HCT116 (cell line): ENCODE results near the gene KCNK6. TPM values are rescaled to one million over a fixed set of nuclear protein-coding genes. Genes with fewer than 3 reads are reported as not detected.
"Not testable (repeated sequence)": the region's sequence is repeated elsewhere in the genome, so short reads cannot be mapped to it uniquely, and the experiment has no call there.

ENCODE experiments used
- ATAC-seq: fragments of 200-7000 bp; cut with Tn5 transposase; 2 replicates; pipeline ENCODE4 v1.9.1; 2020; ENCODE audit warnings: mild to moderate bottlenecking, moderate library complexity
- BruUV-seq: library from RNA; stranded (reverse); fragments of 400-500 nt; replicated peaks from 2 replicates; lab custom pipeline; 2021; lab: Mats Ljungman, UMichigan
- CTCF ChIA-PET: fragments of 300-600 bp; sonication (Branson Sonifier 250); formaldehyde crosslinking; loops from one replicate; lab custom pipeline; 2021; ENCODE audit warnings: antibody characterized with exemption; lab: Charles Lee
- POLR2A ChIA-PET: fragments of 300-600, 350-600 bp; sonication (Branson Sonifier 250); formaldehyde crosslinking; loops from one replicate; lab custom pipeline; 2021; ENCODE audit warnings: antibody characterized with exemption; lab: Charles Lee
- RAD21 ChIA-PET, 2 experiments: fragments of 300-600 bp; sonication (Branson Sonifier 250); formaldehyde crosslinking; loops; one replicate each; lab custom pipeline; 2023; ENCODE audit warnings: low total read pairs in 2 of 2; ENCODE audit not compliant: uncharacterized antibody in 2 of 2, unreplicated experiment in 2 of 2, low non-redundant PET in 1 of 2; lab: Charles Lee
- DNase-seq: peaks from one replicate; pipeline ENCODE4 v3.0.0-alpha.2; 2010; ENCODE audit warnings: low read depth, low spot score
- H2AFZ ChIP-seq: fragments of 200-600 bp; shearing (Covaris generic), sonication (generic); 2 replicates; pipeline ENCODE4 v1.6.1; 2017; ENCODE audit warnings: low read depth, mixed run types, mixed read lengths, antibody characterized with exemption, low read length; ENCODE audit not compliant: poor library complexity, severe bottlenecking
- H3K27ac ChIP-seq: 2 replicates; pipeline ENCODE4 v1.5.1; 2012; ENCODE audit warnings: low read depth, low read length
- H3K27me3 ChIP-seq: fragments of 200-600 bp; sonication (generic); 2 replicates; pipeline ENCODE4 v1.6.1; 2016; ENCODE audit warnings: mixed run types, low read length, mixed read lengths; ENCODE audit not compliant: insufficient read depth
- H3K36me3 ChIP-seq, 2 experiments: fragments of 200-500 bp in 1 of 2; fragments of 200-600 bp in 1 of 2; sonication (Bioruptor generic) in 1 of 2; sonication (generic) in 1 of 2; 2 replicates each; pipeline versions ENCODE4 v1.5.1 to v1.6.1; 2014 to 2016; ENCODE audit warnings: low read length in 2 of 2, inconsistent platforms in 1 of 2, mixed read lengths in 1 of 2, mixed run types in 1 of 2; ENCODE audit not compliant: insufficient read depth in 2 of 2, control insufficient read depth in 1 of 2
- H3K4me1 ChIP-seq, 2 experiments: fragments of 200-600 bp in 1 of 2; sonication (generic) in 1 of 2; 2 replicates each; pipeline versions ENCODE4 v1.5.1 to v1.6.1; 2012 to 2017; ENCODE audit warnings: low read length in 2 of 2, inconsistent platforms in 1 of 2, mild to moderate bottlenecking in 1 of 2, mixed read lengths in 1 of 2, mixed run types in 1 of 2, moderate library complexity in 1 of 2; ENCODE audit not compliant: insufficient read depth in 2 of 2, control insufficient read depth in 1 of 2
- H3K4me2 ChIP-seq: fragments of 200-600 bp; sonication (generic); 2 replicates; pipeline ENCODE4 v1.6.1; 2017; ENCODE audit warnings: mixed run types, low read length, mixed read lengths
- H3K4me3 ChIP-seq, 2 experiments: fragments of 200-600 bp in 1 of 2; sonication (generic) in 1 of 2; replicated peaks in 1 of 2; 2 replicates each; pipeline ENCODE4 v1.5.1; 2011 to 2016; ENCODE audit warnings: low read length in 2 of 2, control low read depth in 1 of 2, low read depth in 1 of 2, mild to moderate bottlenecking in 1 of 2, mixed read lengths in 1 of 2, mixed run types in 1 of 2
- H3K79me2 ChIP-seq: fragments of 200-600 bp; sonication (generic); 2 replicates; pipeline ENCODE4 v1.6.1; 2017; ENCODE audit warnings: mild to moderate bottlenecking, mixed run types, low read length, moderate library complexity, mixed read lengths; ENCODE audit not compliant: insufficient read depth
- H3K9ac ChIP-seq: fragments of 200-600 bp; sonication (generic); 2 replicates; pipeline ENCODE4 v1.6.1; 2016; ENCODE audit warnings: low read length, mixed read lengths
- H3K9me2 ChIP-seq: fragments of 200-600 bp; sonication (generic), shearing (Covaris generic); 2 replicates; pipeline ENCODE4 v1.6.1; 2017; ENCODE audit warnings: mixed run types, mild to moderate bottlenecking, moderate library complexity; ENCODE audit not compliant: insufficient read depth
- H3K9me3 ChIP-seq, 2 experiments: fragments of 200-500 bp in 1 of 2; fragments of 200-600 bp in 1 of 2; sonication (Bioruptor generic) in 1 of 2; sonication (generic) in 1 of 2; 2 replicates each; pipeline ENCODE4 v1.6.1; 2014 to 2017; ENCODE audit warnings: low read length in 2 of 2, mixed read lengths in 2 of 2, inconsistent platforms in 1 of 2, low read depth in 1 of 2, mild to moderate bottlenecking in 1 of 2, mixed run types in 1 of 2, moderate library complexity in 1 of 2; ENCODE audit not compliant: control insufficient read depth in 1 of 2, insufficient read depth in 1 of 2
- H4K20me1 ChIP-seq: fragments of 200-600 bp; sonication (generic), shearing (Covaris generic); 2 replicates; pipeline ENCODE4 v1.6.1; 2017; ENCODE audit warnings: mixed run types, mild to moderate bottlenecking, moderate library complexity; ENCODE audit not compliant: insufficient read depth
- CBX3 ChIP-seq: IDR thresholded peaks from 2 replicates; pipeline ENCODE4 v1.6.1; 2012; ENCODE audit warnings: low read depth
- CTCF ChIP-seq, 3 experiments: fragments of 200-600 bp in 1 of 3; sonication (generic) in 1 of 3; IDR thresholded peaks in 2 of 3; conservative IDR thresholded peaks in 1 of 3; 2 replicates each; pipeline ENCODE4 v1.5.1; 2012 to 2017; ENCODE audit warnings: low read depth in 2 of 3, low read length in 2 of 3, antibody characterized with exemption in 1 of 3, borderline replicate concordance in 1 of 3, control low read depth in 1 of 3, mild to moderate bottlenecking in 1 of 3, mixed read lengths in 1 of 3, mixed run types in 1 of 3, moderate library complexity in 1 of 3; ENCODE audit not compliant: insufficient read depth in 1 of 3
- EGR1 ChIP-seq: IDR thresholded peaks from 2 replicates; pipeline ENCODE4 v1.6.1; 2012; ENCODE audit warnings: low read depth
- ELF1 ChIP-seq: IDR thresholded peaks from 2 replicates; pipeline ENCODE4 v1.6.1; 2012; ENCODE audit warnings: low read depth, borderline replicate concordance
- MAX ChIP-seq: IDR thresholded peaks from 2 replicates; pipeline ENCODE4 v1.6.1; 2012
- POLR2AphosphoS5 ChIP-seq: IDR thresholded peaks from 2 replicates; pipeline ENCODE4 v1.6.1; 2011; ENCODE audit warnings: mild to moderate bottlenecking, low read depth, low read length, moderate library complexity
- YY1 ChIP-seq: IDR thresholded peaks from 2 replicates; pipeline ENCODE4 v1.6.1; 2011; ENCODE audit warnings: low read length, low read depth, moderate library complexity, mild to moderate bottlenecking; ENCODE audit not compliant: insufficient replicate concordance; ENCODE audit errors: extremely low read depth
- ZFX ChIP-seq: fragments of 450-650 bp; IDR thresholded peaks from 2 replicates; pipeline ENCODE4 v1.6.1; 2017
- ZNF274 ChIP-seq: fragments of 200-500 bp; sonication (Bioruptor generic); IDR thresholded peaks from 2 replicates; pipeline ENCODE4 v1.6.1; 2014; ENCODE audit warnings: mild to moderate bottlenecking, low read depth, low read length, inconsistent platforms
- intact Hi-C: fragments of 100-400 bp; cut with micrococcal nuclease; formaldehyde crosslinking; loops from 2 replicates; pipeline ENCODE4 v1.10.0; 2022
- total RNA-seq: library from RNA; stranded (reverse); gene quantifications from one replicate; pipeline ENCODE4 v1.2.1, GENCODE V29; 2021; ENCODE audit not compliant: unreplicated experiment

The KCNK6 gene
- total RNA-seq, 1 experiment from 2014 or later, result 11.0 TPM

- Histone ChIP-seq H3K4me1 (peaks cover 8 to 20% of the 10 kb centered on the region in 2 experiments; a peak in 3 of 4 replicates), H3K27ac (peak overlapping the region; percentile 74), H3K79me2 (no peaks in the 10 kb centered on the region), H3K4me2 (peak overlapping the region; percentile 99), H2AFZ (peak overlapping the region; percentile 92), H4K20me1 (no peaks in the 10 kb centered on the region), H3K9me3 (no peaks in the 10 kb centered on the region), H3K27me3 (peaks cover 11% of the 10 kb centered on the region; the same call in 1 of the 2 replicates), H3K9me2 (no peaks in the 10 kb centered on the region), H3K9ac (peak overlapping the region; percentile 46), H3K4me3 (peak overlapping the region; percentile 55 to 68), H3K36me3 (no peaks in the 10 kb centered on the region)
- ChIA-PET POLR2A (interaction anchor here (1.7 to 2.3 kb wide), 2 partner anchors 12 to 25 kb away, joined by 7 to 12 read pairs; partner anchors contain the start of genes GGN and PSMD8), CTCF (interaction anchor here (1.0 kb wide), 1 partner anchor 26 kb away, joined by 3 read pairs; the partner anchor contains the start of gene GGN), RAD21 (no interaction called here)
- no TSS peak for BruUV-seq
- ATAC-seq (peak; percentile 80), DNase-seq (peak; percentile 58)
- TF ChIP-seq ZFX (no peak), MAX (peak; percentile 6; the same call in 1 of the 2 replicates), CTCF (IDR thresholded peaks at IDR 0.05 in 2 of 3, conservative IDR thresholded peaks at IDR 0.05 in 1 of 3; ENCODE audit: borderline replicate concordance in 1 of 3, insufficient read depth in 1 of 3, low read depth in 2 of 3, low read length in 2 of 3) (no peak), CBX3 (no peak), ELF1 (no peak), POLR2AphosphoS5 (peak; percentile 41; the same call in 1 of the 2 replicates), ZNF274 (no peak), YY1 (no peak), EGR1 (peak; percentile 30; the same call in 1 of the 2 replicates)
- intact Hi-C loops, result no loop called here
Measured at GRCh38 chr19:38362076-38362945, 42.7 kb downstream of the KCNK6 start.

- H3K27me3 ChIP-seq, result peaks cover 11% of the 10 kb centered on the region; the same call in 1 of the 2 replicates
Measured at GRCh38 chr19:38362946-38363688, 43.5 kb downstream of the KCNK6 start.

More at GRCh38 chr19:38362946-38363688, 43.5 kb downstream of the KCNK6 start:
- H3K9me2 ChIP-seq, H4K20me1 ChIP-seq, BruUV-seq, DNase-seq, ATAC-seq, H3K79me2 ChIP-seq, H3K9me3 ChIP-seq, H2AFZ ChIP-seq, H3K9ac ChIP-seq, CTCF ChIA-PET, intact Hi-C loops, H3K36me3 ChIP-seq: not testable (repeated sequence)
- RAD21 ChIA-PET, result interaction anchor here in 1 of 2 experiments (0.6 kb wide), 1 partner anchor 36 kb away, joined by 3 read pairs; no protein-coding TSS in a partner anchor
- H3K4me2 ChIP-seq, result peak overlapping the region; percentile 99
- H3K4me1 ChIP-seq, result peaks cover 8 to 20% of the 10 kb centered on the region in 2 experiments; a peak in 3 of 4 replicates
- H3K4me3 ChIP-seq, result peak overlapping the region; percentile 55 to 68
- POLR2A ChIA-PET, result interaction anchor here (1.7 to 2.3 kb wide), 2 partner anchors 11 to 24 kb away, joined by 7 to 12 read pairs; partner anchors contain the start of genes GGN and PSMD8
- H3K27ac ChIP-seq, result peak overlapping the region; percentile 74
